H9 (cell line): ENCODE data around the gene USP49. TPM values are rescaled to one million over a fixed set of nuclear protein-coding genes. Genes with fewer than 3 reads are reported as not detected.

Experiments used
- DNase-seq: peaks from one replicate; pipeline ENCODE4 v3.0.0-alpha.2; 2017
- H2AFZ ChIP-seq: one replicate; pipeline ENCODE4 v1.6.1; 2013; ENCODE audit warnings: mild to moderate bottlenecking, low read length, control low read depth, moderate library complexity
- H2AK5ac ChIP-seq: 2 replicates; pipeline ENCODE4 v1.6.1; 2013; ENCODE audit warnings: low read length, control low read depth, mixed read lengths; ENCODE audit not compliant: insufficient read length
- H2BK120ac ChIP-seq: one replicate; pipeline ENCODE4 v1.6.1; 2013; ENCODE audit warnings: low read depth, mild to moderate bottlenecking, low read length, control low read depth, inconsistent platforms; ENCODE audit not compliant: poor library complexity, severe bottlenecking
- H2BK12ac ChIP-seq: 2 replicates; pipeline ENCODE4 v1.6.1; 2013; ENCODE audit warnings: low read length, control low read depth, mixed read lengths, low read depth; ENCODE audit not compliant: insufficient read length
- H2BK15ac ChIP-seq: 2 replicates; pipeline ENCODE4 v1.6.1; 2013; ENCODE audit warnings: low read depth, low read length, control low read depth
- H2BK20ac ChIP-seq: one replicate; pipeline ENCODE4 v1.6.1; 2013; ENCODE audit warnings: low read depth, mild to moderate bottlenecking, low read length, control low read depth, inconsistent platforms; ENCODE audit not compliant: poor library complexity, severe bottlenecking
- H2BK5ac ChIP-seq: 2 replicates; pipeline ENCODE4 v1.6.1; 2013; ENCODE audit warnings: low read length, control low read depth, mixed read lengths; ENCODE audit not compliant: insufficient read length
- H3K14ac ChIP-seq: 2 replicates; pipeline ENCODE4 v1.6.1; 2013; ENCODE audit warnings: low read length, control low read depth; ENCODE audit not compliant: insufficient read depth
- H3K18ac ChIP-seq: 2 replicates; pipeline ENCODE4 v1.6.1; 2013; ENCODE audit warnings: low read depth, mild to moderate bottlenecking, mixed read lengths, low read length, control low read depth; ENCODE audit not compliant: insufficient read length
- H3K23ac ChIP-seq: 2 replicates; pipeline ENCODE4 v1.6.1; 2013; ENCODE audit warnings: low read length, control low read depth, mixed read lengths, low read depth; ENCODE audit not compliant: insufficient read length
- H3K23me2 ChIP-seq: 2 replicates; pipeline ENCODE4 v1.6.1; 2013; ENCODE audit warnings: low read depth, mild to moderate bottlenecking, mixed read lengths, low read length, control low read depth; ENCODE audit not compliant: insufficient read length, poor library complexity, severe bottlenecking
- H3K27ac ChIP-seq: 2 replicates; pipeline ENCODE4 v1.5.1; 2013; ENCODE audit warnings: low read length, control low read depth, mixed read lengths, low read depth; ENCODE audit not compliant: insufficient read length
- H3K27me3 ChIP-seq: 2 replicates; pipeline ENCODE4 v1.6.1; 2013; ENCODE audit warnings: low read length, control low read depth, inconsistent platforms; ENCODE audit not compliant: insufficient read depth
- H3K4ac ChIP-seq: 2 replicates; pipeline ENCODE4 v1.6.1; 2013; ENCODE audit warnings: low read depth, mild to moderate bottlenecking, control low read depth, inconsistent platforms, low read length, moderate library complexity
- H3K4me1 ChIP-seq: 2 replicates; pipeline ENCODE4 v1.6.1; 2013; ENCODE audit warnings: low read length, control low read depth, inconsistent platforms; ENCODE audit not compliant: insufficient read depth
- H3K4me2 ChIP-seq: 2 replicates; pipeline ENCODE4 v1.6.1; 2013; ENCODE audit warnings: low read length, control low read depth, mixed read lengths; ENCODE audit not compliant: insufficient read length, insufficient read depth
- H3K56ac ChIP-seq: 2 replicates; pipeline ENCODE4 v1.6.1; 2013; ENCODE audit warnings: low read depth, mild to moderate bottlenecking, mixed read lengths, low read length, control low read depth; ENCODE audit not compliant: insufficient read length
- H3K79me1 ChIP-seq: 2 replicates; pipeline ENCODE4 v1.6.1; 2013; ENCODE audit warnings: low read depth, mild to moderate bottlenecking, moderate library complexity, low read length, control low read depth, inconsistent platforms; ENCODE audit not compliant: insufficient read depth, poor library complexity, severe bottlenecking
- H3K79me2 ChIP-seq: 2 replicates; pipeline ENCODE4 v1.6.1; 2013; ENCODE audit warnings: low read length, control low read depth, inconsistent platforms; ENCODE audit not compliant: insufficient read depth
- H3K9ac ChIP-seq: 2 replicates; pipeline ENCODE4 v1.6.1; 2013; ENCODE audit warnings: low read length, control low read depth, mixed read lengths; ENCODE audit not compliant: insufficient read length; ENCODE audit errors: extremely low read depth
- H3K9me3 ChIP-seq: one replicate; pipeline ENCODE4 v1.6.1; 2013; ENCODE audit warnings: low read depth, low read length, inconsistent platforms; ENCODE audit not compliant: control insufficient read depth
- H3T11ph ChIP-seq: one replicate; pipeline ENCODE4 v1.6.1; 2013; ENCODE audit warnings: mild to moderate bottlenecking, low read length, control low read depth, inconsistent platforms
- H4K20me1 ChIP-seq: one replicate; pipeline ENCODE4 v1.6.1; 2013; ENCODE audit not compliant: control insufficient read depth, insufficient read length, insufficient read depth
- H4K5ac ChIP-seq: 2 replicates; pipeline ENCODE4 v1.6.1; 2013; ENCODE audit warnings: low read depth, mild to moderate bottlenecking, mixed read lengths, low read length, control low read depth; ENCODE audit not compliant: insufficient read length
- H4K8ac ChIP-seq: replicated peaks from 2 replicates; pipeline ENCODE4 v1.6.1; 2013; ENCODE audit warnings: low read length, control low read depth, mixed read lengths, low read depth; ENCODE audit not compliant: insufficient read length
- H4K91ac ChIP-seq: 2 replicates; pipeline ENCODE4 v1.6.1; 2013; ENCODE audit warnings: low read depth, mild to moderate bottlenecking, moderate library complexity, mixed read lengths, low read length, control low read depth; ENCODE audit not compliant: insufficient read length
- H3K27ac Mint-ChIP-seq, 3 experiments: 2 replicates in 2 of 3; 3 replicates in 1 of 3; pipeline ENCODE4 v1.8.0; 2020 to 2021; ENCODE audit warnings: mixed read lengths in 3 of 3, mild to moderate bottlenecking in 1 of 3, moderate library complexity in 1 of 3
- H3K27me3 Mint-ChIP-seq: 2 replicates; pipeline ENCODE4 v1.8.0; 2021; ENCODE audit warnings: low read depth, mild to moderate bottlenecking, moderate library complexity, mixed read lengths
- H3K36me3 Mint-ChIP-seq, 3 experiments: 2 replicates in 2 of 3; 3 replicates in 1 of 3; pipeline ENCODE4 v1.8.0; 2020 to 2021; ENCODE audit warnings: low read depth in 3 of 3, mixed read lengths in 3 of 3; ENCODE audit not compliant: insufficient read depth in 1 of 3
- H3K4me1 Mint-ChIP-seq, 2 experiments: 2 replicates each; pipeline ENCODE4 v1.8.0; 2020; ENCODE audit warnings: mixed read lengths in 2 of 2
- H3K4me3 Mint-ChIP-seq, 2 experiments: 2 replicates in 1 of 2; 3 replicates in 1 of 2; pipeline ENCODE4 v1.8.0; 2020 to 2021; ENCODE audit warnings: mild to moderate bottlenecking in 2 of 2, mixed read lengths in 2 of 2, moderate library complexity in 1 of 2
- H3K9me3 Mint-ChIP-seq, 2 experiments: 2 replicates in 1 of 2; 3 replicates in 1 of 2; pipeline ENCODE4 v1.8.0; 2020; ENCODE audit warnings: mild to moderate bottlenecking in 2 of 2, mixed read lengths in 2 of 2, moderate library complexity in 1 of 2
- WGBS: extraction: QIAGEN DNeasy Blood & Tissue Kit; methylation state at CpG from one replicate; pipeline ENCODE4 v1.1.7; 2013; ENCODE audit warnings: missing lambda C conversion rate, low lambda C conversion rate, mixed read lengths; ENCODE audit not compliant: insufficient read length; ENCODE audit errors: extremely low coverage; 5-methylcytosine and 5-hydroxymethylcytosine counted together
- total RNA-seq: library from RNA; stranded (reverse); gene quantifications from 2 replicates; pipeline ENCODE4 v1.2.1, GENCODE V29; 2021
- TF ChIP-seq, protein P1 (sequence below): fragments of 200-600 bp; sonication (generic); conservative IDR thresholded peaks from 3 replicates; pipeline ENCODE4 v1.8.0; 2021; ENCODE audit warnings: antibody characterized with exemption, mild to moderate bottlenecking

USP49 gene
- total RNA-seq, 1 experiment from 2014 or later: 19.0 TPM

- Mint-ChIP-seq H3K27me3 (peaks cover 5% of the 10 kb centered on the region), H3K4me1 (peaks cover 26 to 34% of the 10 kb centered on the region in 2 experiments), H3K9me3 (no peaks in the 10 kb centered on the region), H3K27ac (no peak within 1 kb of the TSS), H3K4me3 (peak within 1 kb of the TSS; percentile 83 to 96), H3K36me3 (peaks cover 2 to 13% (median 9%) of the 10 kb centered on the region in 3 experiments; a peak in 6 of 7 replicates)
- no peak within 1 kb of the TSS for H3K27ac ChIP-seq
- no peak within 1 kb of the TSS for H4K5ac ChIP-seq
- H3K27me3 ChIP-seq: no peaks in the 10 kb centered on the region
- no peak within 1 kb of the TSS; the same call in 1 of the 2 replicates for H3K14ac ChIP-seq
- H3K23ac ChIP-seq: no peak within 1 kb of the TSS
- no peaks in the 10 kb centered on the region for H3K79me1 ChIP-seq
- H3K23me2 ChIP-seq: peaks cover 7% of the 10 kb centered on the region
- no peak within 1 kb of the TSS for H2BK5ac ChIP-seq
- no peak within 1 kb of the TSS for H2BK12ac ChIP-seq
- no peaks in the 10 kb centered on the region for H3K79me2 ChIP-seq
- peak; percentile 79 for DNase-seq
- H2BK120ac ChIP-seq: no peak within 1 kb of the TSS
- H4K8ac ChIP-seq: no peak within 1 kb of the TSS
- no peak within 1 kb of the TSS for H3T11ph ChIP-seq
- H2AK5ac ChIP-seq: no peak within 1 kb of the TSS
- peak within 1 kb of the TSS; percentile 30 for H3K9ac ChIP-seq
- H2BK15ac ChIP-seq: no peak within 1 kb of the TSS
- H3K4ac ChIP-seq: no peak within 1 kb of the TSS
- peaks cover under 1% of the 10 kb centered on the region for H4K20me1 ChIP-seq
- H2BK20ac ChIP-seq: no peak within 1 kb of the TSS
- TF ChIP-seq, protein P1, sequence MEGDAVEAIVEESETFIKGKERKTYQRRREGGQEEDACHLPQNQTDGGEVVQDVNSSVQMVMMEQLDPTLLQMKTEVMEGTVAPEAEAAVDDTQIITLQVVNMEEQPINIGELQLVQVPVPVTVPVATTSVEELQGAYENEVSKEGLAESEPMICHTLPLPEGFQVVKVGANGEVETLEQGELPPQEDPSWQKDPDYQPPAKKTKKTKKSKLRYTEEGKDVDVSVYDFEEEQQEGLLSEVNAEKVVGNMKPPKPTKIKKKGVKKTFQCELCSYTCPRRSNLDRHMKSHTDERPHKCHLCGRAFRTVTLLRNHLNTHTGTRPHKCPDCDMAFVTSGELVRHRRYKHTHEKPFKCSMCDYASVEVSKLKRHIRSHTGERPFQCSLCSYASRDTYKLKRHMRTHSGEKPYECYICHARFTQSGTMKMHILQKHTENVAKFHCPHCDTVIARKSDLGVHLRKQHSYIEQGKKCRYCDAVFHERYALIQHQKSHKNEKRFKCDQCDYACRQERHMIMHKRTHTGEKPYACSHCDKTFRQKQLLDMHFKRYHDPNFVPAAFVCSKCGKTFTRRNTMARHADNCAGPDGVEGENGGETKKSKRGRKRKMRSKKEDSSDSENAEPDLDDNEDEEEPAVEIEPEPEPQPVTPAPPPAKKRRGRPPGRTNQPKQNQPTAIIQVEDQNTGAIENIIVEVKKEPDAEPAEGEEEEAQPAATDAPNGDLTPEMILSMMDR: no peak
- H3K56ac ChIP-seq: no peak within 1 kb of the TSS
- H3K4me2 ChIP-seq: peak within 1 kb of the TSS; percentile 81
- H4K91ac ChIP-seq: no peak within 1 kb of the TSS
- WGBS: no CpG with 5 or more reads among the region's 87 CpGs
- H3K9me3 ChIP-seq: no peaks in the 10 kb centered on the region
- H3K18ac ChIP-seq: no peak within 1 kb of the TSS
- H2AFZ ChIP-seq: peak within 1 kb of the TSS; percentile 83
- peaks cover 16% of the 10 kb centered on the region; the same call in 1 of the 2 replicates for H3K4me1 ChIP-seq
Observed at GRCh38 chr6:41941280-41942066, 46.3 kb upstream of the USP49 start, which contains the start of gene CCND3. Gene CCND3 (minus strand): TSS chr6:41941808. CDS start chr6:41941649, 159 bp downstream.
